ENCODE data around the gene COL16A1. TPM values are rescaled to one million over a fixed set of nuclear protein-coding genes. Genes with fewer than 3 reads are reported as not detected.

Gene COL16A1
- total RNA-seq, 2 donors from 2014 or later: 10.1 to 15.8 TPM

DNA sequence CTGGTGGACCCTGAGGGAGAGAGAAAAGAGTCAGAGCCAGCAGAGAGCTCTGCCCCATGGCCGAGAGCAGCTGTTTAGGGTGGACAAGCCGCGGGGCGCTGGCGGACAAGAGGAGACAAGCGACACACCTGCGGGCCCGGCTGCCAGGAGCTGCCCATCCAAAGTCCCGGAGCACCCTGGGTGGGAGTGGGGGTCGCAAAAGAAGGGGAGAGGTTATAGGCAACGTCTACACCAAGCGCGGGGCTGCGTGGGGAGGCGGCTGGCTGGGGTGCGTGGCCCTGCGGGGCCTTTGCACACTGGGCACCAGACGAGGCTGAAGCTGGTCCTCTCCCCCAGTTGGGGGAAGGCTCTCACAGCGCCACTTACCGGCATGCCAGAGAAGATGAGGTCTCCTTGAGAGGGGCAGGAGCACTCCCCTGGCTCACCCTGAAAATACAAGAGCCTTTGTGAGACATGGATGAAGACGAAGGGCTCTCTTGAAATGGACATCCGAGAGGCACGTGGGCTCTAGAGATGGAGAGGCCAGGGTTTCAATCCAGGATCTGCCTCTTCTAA is 24.1 kb downstream of the COL16A1 start:
- WGBS, 2 donors: 66 to 71% methylated on average over 13 to 23 of the region's 23 CpGs
- H3K9me3 ChIP-seq: no peaks in the 10 kb centered on the region
- H3K4me3 ChIP-seq: no peak overlapping the region
- no peaks in the 10 kb centered on the region for H3K4me1 ChIP-seq
- no peak for ATAC-seq
- no peaks in the 10 kb centered on the region for H3K36me3 ChIP-seq (replicated peaks in 1 of 2; ENCODE audit: insufficient read depth in 1 of 2, low read depth in 2 of 2)
- DNase-seq: no peak
- no peak overlapping the region for H3K27ac ChIP-seq
- no peaks in the 10 kb centered on the region for H3K27me3 ChIP-seq
- TF ChIP-seq, protein P1, sequence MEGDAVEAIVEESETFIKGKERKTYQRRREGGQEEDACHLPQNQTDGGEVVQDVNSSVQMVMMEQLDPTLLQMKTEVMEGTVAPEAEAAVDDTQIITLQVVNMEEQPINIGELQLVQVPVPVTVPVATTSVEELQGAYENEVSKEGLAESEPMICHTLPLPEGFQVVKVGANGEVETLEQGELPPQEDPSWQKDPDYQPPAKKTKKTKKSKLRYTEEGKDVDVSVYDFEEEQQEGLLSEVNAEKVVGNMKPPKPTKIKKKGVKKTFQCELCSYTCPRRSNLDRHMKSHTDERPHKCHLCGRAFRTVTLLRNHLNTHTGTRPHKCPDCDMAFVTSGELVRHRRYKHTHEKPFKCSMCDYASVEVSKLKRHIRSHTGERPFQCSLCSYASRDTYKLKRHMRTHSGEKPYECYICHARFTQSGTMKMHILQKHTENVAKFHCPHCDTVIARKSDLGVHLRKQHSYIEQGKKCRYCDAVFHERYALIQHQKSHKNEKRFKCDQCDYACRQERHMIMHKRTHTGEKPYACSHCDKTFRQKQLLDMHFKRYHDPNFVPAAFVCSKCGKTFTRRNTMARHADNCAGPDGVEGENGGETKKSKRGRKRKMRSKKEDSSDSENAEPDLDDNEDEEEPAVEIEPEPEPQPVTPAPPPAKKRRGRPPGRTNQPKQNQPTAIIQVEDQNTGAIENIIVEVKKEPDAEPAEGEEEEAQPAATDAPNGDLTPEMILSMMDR (IDR thresholded peaks at IDR 0.05): no peak
- no peak for TF ChIP-seq POLR2A (IDR thresholded peaks at IDR 0.05)
- intact Hi-C loops (cut with DNase I): no loop called here

DNA sequence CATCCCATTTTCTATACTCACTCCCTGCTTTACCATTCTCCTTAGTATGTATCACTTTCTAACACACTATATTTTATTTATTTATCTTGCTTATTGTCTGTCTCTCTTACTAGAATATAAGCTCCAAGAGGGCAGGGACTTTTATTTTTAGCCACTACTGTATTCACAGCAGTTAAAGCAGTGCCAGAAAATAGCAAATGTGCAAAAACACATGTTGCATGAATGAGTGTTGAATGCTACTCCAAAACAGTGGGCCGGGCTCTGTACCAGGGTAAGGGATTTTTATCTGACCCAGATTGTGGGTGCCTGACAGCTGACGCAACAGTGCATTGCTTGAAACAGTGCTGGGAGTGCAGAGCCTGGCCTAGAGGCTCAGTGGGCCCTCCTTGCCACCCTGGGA is 24.7 kb downstream of the COL16A1 start:
- Histone ChIP-seq H3K9me3 (no peaks in the 10 kb centered on the region), H3K4me3 (no peak overlapping the region), H3K27ac (no peak overlapping the region), H3K27me3 (no peaks in the 10 kb centered on the region), H3K36me3 (replicated peaks in 1 of 2; ENCODE audit: insufficient read depth in 1 of 2, low read depth in 2 of 2) (no peaks in the 10 kb centered on the region), H3K4me1 (no peaks in the 10 kb centered on the region)
- TF ChIP-seq, protein P1 (IDR thresholded peaks at IDR 0.05): no peak
- TF ChIP-seq POLR2A (IDR thresholded peaks at IDR 0.05): no peak
- 33 to 36% methylated on average over 2 of the region's 2 CpGs for WGBS, 2 donors
- DNase-seq (no peak), ATAC-seq (no peak)
- intact Hi-C loops (cut with DNase I): no loop called here

GRCh38 chr1:31678681-31679080 is 25.1 kb downstream of the COL16A1 start:
- H3K9me3 ChIP-seq: no peaks in the 10 kb centered on the region
- H3K4me3 ChIP-seq: no peak overlapping the region
- WGBS, 2 donors: 83 to 90% methylated on average over 4 of the region's 4 CpGs
- no peaks in the 10 kb centered on the region for H3K36me3 ChIP-seq (replicated peaks in 1 of 2; ENCODE audit: insufficient read depth in 1 of 2, low read depth in 2 of 2)
- no peaks in the 10 kb centered on the region for H3K27me3 ChIP-seq
- TF ChIP-seq, protein P1 (IDR thresholded peaks at IDR 0.05): no peak
- TF ChIP-seq POLR2A (IDR thresholded peaks at IDR 0.05): no peak
- H3K4me1 ChIP-seq: no peaks in the 10 kb centered on the region
- no peak for DNase-seq
- no peak for ATAC-seq
- intact Hi-C loops (cut with DNase I): no loop called here
- H3K27ac ChIP-seq: no peak overlapping the region

GRCh38 chr1:31677949-31678348 is 25.9 kb downstream of the COL16A1 start:
- TF ChIP-seq POLR2A (IDR thresholded peaks at IDR 0.05): no peak
- TF ChIP-seq, protein P1 (IDR thresholded peaks at IDR 0.05): no peak
- DNase-seq (no peak), ATAC-seq (no peak)
- Histone ChIP-seq H3K4me3 (no peak overlapping the region), H3K27me3 (no peaks in the 10 kb centered on the region), H3K27ac (no peak overlapping the region), H3K9me3 (no peaks in the 10 kb centered on the region), H3K4me1 (no peaks in the 10 kb centered on the region), H3K36me3 (replicated peaks in 1 of 2; ENCODE audit: insufficient read depth in 1 of 2, low read depth in 2 of 2) (no peaks in the 10 kb centered on the region)
- 64% methylated on average over 6 of the region's 6 CpGs for WGBS, 2 donors
- intact Hi-C loops (cut with DNase I): no loop called here

- Histone ChIP-seq H3K36me3 (replicated peaks in 1 of 2; ENCODE audit: insufficient read depth in 1 of 2, low read depth in 2 of 2) (no peaks in the 10 kb centered on the region), H3K4me1 (no peaks in the 10 kb centered on the region), H3K27ac (no peak overlapping the region), H3K9me3 (no peaks in the 10 kb centered on the region), H3K4me3 (no peak overlapping the region), H3K27me3 (no peaks in the 10 kb centered on the region)
- WGBS, 2 donors: 43 to 66% methylated on average over 3 of the region's 3 CpGs
- ATAC-seq (no peak), DNase-seq (no peak)
- intact Hi-C loops (cut with DNase I): no loop called here
- TF ChIP-seq, protein P1 (IDR thresholded peaks at IDR 0.05): no peak
- TF ChIP-seq POLR2A (IDR thresholded peaks at IDR 0.05): no peak
Measured at GRCh38 chr1:31677401-31677800, 26.4 kb downstream of the COL16A1 start.
